ENCODE results near the gene SLC37A2.

Gene SLC37A2

DNA sequence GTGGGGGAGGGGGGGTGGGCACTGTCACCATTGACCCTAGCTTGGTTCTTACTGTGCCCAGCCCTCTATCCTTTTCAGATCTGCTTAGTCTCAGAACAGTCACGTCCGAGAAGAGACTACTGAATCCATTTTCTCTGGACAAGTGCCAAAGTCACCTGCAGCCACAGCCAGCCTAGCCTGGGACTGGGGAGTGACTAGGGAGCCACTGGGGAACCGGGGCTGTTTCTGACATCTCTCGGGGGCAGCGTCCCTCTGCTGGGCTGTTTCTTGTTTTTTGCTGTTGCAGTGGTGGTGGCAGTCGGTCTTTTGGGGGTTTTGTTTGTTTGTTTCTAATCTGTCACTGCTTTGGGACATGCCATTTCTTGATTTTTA is 8.7 kb downstream of the SLC37A2 start:
- no peak for FAIRE-seq

DNA sequence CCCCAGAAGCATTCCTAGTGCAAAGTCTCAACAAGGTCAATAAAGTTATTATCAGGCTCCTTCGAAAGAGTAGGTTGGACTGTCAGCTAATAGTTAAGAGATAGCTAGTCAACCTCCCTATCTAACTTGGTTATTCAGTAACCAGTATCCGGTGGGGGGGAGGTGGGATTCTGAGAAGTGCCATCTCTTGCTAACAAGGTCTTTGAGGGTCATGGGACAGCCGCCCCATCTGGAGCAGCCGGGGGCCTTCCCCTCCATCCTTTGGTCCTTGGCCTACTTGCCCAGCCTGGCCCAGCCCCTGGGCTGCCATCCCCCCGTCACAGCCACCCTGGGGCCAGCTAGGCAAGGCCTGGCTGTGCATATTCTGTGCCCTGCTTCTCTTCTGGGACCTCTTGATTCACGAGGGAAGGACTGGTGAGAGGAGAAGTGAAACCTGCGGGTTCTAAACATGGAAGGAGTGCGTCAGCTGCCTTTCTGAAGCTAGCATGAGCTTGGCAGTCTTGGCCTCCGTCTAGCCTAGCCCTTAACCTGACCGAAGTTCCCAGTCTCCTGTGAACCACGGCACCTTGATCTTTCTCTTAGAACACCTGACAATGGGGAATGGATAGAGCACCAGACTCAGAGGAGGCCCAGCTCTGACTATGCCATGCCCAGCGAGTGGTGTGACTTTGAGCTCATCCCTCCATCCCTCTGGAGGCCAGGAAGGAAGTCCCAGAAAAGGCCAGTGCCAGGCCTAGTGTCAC is 9.3 kb downstream of the SLC37A2 start:
- no peak for FAIRE-seq

DNA sequence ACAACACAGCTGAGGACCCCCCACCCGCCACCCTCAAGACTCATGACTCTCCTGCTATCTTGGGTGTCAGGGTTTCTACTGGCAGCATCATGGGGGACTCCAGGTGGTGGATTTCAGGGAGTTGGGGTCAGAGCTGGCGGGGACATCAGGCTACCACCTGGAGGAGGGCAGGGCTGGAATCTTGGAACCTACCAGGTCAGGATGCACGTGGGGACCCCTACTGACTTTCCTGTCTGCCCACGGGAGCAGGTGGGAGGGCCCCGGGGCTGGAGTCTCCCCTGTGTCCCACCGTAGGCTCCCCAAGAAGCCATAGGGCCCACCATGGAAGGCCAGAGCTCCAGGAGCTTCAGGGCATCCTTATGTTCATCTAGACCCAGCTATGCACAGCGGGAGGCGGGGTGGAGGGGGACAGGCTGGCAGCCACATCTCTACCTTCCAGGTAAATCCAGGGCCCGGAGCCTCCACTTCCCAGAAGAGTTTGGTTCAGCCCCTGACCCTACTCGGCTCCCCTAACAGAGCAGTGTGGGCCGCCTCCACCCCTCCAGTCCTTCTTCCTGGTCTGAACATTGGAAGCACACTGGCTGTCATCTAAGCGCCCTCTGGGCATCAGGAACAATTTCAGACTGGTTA is 10.0 kb downstream of the SLC37A2 start:
- FAIRE-seq = no peak

DNA sequence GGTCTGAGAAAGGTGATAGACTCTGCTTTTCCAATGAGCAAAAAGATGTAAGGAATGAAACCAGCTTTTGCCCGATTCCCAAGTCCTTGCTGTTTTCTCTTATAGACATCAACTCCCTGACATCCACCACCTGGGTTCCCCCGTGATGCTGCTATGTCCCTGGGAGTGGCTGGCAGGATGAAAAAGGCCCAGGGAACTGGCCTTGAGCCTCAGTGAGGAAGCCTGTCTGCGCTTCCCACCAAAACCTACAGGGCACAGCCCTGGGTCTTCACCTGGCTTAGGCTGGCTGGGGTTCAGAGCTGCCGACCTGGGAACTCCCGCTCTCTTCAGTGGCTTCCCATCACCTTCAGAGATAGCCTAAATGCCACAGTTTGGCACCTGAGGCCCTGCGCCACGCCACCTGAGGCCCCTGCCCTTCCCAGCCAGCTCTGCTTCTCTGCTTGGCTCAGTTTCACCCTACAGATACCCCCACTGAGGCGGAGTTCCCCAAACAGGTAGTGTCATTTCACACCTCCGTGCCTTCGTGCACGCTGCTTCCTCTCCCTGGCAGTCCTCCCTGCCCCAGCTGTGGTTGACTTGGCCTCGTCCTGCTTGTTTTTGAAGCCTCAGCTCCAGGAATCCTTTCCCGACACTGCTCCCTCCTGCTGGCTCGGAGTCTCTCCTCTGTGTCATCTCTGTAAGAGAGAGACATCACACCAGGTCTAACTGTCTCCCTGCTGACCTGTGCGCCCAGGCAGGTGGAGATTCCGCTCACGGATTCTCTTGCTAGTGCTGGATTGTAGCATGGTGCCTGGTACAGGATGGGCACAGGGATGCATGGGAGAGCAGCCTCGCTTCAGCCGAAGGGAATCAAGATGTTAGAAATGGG is 10.7 kb downstream of the SLC37A2 start:
- no peak for FAIRE-seq

DNA sequence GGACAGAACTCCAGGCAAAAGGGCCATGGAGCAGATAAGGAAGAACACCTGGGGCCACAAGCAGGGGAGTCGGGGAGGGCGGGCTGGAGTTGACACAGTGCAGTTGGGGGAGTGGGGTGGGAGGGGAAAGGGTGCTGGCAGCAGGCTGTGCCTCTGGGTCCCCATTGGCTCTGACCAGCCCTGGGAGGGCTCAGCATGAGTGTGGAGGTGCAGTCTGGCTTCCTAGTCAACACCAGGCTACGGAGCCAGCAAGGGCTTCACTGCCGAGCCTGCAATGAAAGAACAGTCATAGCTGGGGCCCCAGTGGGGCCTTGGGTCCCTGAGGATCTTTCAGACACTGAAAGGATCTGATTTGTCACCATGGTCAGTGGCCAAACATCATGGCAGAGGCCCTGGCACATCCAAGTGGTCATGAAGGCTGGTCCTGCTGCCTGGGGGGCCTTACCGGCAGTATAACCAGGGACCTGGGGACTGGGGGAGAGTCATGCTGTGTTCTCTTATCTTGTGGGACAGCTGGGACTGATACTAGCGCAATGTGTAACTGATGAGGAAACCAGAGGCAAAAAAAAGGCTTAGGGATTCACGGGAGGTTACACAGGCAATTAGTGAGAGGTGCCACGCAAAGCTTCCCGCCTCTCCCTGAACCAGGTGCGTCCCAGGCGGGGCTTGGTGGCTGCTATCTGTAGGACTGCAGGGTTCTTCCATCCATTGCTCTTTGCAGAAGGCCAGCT is 11.6 kb downstream of the SLC37A2 start:
- no peak for FAIRE-seq

DNA sequence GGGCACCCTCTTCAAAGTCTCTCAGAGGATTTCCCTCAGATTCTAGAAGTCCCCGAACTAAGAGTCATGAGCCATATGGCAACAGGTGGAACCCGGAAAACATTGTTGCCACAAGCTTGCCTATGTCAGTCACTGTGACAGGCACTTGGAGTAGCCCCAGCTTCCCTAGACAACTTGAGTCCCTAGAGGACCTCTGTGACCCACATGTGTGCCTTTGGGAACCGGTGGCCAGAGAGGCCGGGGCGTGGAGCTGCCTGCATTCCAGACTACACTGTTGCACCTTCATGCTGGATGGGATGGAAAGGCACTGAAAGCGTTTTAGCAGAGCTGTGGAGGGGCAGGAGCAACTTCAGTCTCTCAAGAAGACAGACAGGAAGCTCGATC is 12.1 kb downstream of the SLC37A2 start:
- no peak for FAIRE-seq

DNA sequence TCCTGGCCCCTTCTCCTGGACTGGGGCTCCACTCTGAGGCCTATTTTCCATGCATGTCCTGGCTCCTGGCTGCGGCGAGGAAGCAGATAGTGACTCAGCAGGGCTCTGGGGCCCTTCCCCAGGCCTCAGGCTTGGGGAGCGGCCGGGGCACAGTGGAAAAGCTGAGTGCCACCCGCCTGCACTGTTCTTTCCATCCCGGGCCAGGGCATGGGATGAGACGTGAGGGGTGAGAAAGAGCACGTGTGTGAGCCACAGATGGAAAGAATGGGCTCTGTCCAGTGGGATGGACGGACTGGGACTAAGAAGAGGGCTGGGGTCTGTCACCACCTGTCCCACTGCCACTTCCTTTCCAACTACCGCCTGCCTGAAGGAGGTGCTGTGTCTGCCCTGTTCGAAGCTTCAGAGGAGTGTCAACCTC is 12.8 kb downstream of the SLC37A2 start:
- no peak for FAIRE-seq

DNA sequence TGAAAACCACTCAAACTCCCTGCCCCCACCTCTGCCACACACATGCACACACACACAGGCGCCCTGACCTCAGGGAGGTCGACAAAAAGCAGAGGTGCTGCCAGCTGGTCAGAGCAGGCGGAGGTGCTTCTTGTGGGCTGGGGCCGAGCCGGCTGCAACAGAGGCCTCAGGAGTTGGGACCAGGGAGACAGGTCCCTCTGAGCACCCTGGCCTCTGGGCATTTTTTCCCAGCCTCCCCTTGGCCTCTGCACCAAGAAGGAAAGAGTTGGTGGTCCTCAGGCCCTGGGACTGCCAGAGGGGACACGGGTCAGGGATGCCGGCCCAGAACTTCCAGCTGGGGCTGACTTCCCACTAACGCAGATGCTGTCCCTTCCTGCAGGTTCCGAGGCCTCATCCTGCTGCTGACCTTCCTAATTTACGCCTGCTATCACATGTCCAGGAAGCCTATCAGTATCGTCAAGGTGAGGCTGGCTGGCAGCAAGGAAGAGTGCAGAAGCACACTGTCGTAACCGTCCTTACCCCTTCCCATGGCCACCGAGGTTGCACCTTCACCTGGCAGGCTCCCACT is 13.4 kb downstream of the SLC37A2 start:
- FAIRE-seq = no peak

DNA sequence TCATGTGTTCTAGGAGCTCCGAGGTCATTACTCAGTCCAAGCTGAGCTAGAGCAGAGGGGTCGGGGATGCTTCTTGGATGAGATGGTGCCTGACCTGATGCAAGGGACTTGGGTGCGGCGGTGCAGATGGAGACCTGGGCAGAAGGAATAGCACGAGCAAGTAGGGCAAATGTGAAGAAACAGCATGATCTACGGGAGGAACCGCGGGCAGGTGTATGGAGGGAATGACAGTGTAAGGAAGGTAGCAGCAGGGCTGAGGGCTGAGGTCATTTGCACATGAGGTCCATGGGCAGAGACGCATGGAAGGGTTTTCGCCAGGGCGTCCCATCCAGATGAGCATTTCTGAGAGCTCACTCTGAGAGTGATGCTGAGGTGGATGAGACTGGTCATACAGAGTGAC is 14.9 kb downstream of the SLC37A2 start:
- no peak for FAIRE-seq

DNA sequence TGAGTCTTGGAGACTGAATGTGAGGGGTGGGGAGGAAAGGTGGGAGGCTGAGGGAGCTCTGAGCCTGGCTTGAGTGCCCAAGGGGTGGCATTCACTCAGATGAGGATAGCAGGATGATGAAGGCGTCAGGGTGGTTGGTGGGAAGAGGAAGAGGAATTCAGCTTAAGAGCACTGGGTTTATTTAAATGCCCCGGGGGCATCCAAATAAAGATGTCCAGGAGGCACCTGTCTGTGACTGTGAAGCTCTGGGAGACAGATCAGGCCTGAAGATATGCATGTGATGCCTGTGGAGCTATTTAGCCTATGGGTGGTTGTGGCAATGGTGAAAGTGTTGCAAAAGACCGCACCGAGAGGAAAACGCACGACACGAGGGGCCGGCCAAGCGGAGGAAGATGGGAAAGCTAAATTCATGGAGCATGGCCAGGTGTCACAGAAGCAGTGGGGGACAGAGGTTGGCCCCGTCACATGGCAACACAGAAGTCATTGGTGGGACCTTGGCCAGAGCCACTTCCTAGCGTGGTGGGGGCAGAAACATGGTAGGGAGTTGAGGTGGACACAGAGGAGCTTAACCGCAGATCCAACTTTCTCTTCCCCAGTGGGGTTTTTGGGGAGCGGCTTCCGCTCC is 15.5 kb downstream of the SLC37A2 start:
- no peak for FAIRE-seq

DNA sequence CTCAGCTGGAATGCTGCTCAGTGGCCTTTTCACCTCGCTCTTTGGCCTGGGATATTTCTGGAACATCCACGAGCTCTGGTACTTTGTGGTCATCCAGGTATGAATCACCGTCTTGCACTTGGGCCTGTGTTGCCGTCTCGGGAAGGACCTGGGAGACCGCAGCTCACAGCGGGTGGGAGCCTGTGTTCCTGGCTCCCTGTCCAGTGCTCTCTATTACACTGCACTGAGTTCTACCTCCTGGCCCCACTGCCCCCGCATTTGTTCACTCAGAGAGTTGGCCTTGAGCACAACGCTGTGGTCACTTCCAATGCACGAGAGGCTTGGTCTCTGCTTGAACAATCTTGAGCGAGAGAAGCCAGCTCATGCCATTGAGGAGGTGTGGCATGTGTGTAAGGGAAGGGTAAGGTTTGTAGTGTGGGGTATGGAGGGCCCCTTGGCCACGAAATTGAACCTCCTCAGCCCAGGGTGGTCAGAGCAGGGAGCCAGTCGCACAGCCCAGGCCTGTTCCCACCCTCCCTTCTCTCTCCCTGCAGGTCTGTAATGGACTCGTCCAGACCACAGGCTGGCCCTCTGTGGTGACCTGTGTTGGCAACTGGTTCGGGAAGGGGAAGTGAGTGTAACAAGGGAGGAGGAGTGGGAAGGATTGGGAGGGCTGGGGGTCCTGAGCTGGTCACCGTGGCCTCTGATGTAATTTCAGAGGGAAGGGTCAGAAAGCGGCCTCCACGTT is 16.2 kb downstream of the SLC37A2 start:
- no peak for FAIRE-seq

DNA sequence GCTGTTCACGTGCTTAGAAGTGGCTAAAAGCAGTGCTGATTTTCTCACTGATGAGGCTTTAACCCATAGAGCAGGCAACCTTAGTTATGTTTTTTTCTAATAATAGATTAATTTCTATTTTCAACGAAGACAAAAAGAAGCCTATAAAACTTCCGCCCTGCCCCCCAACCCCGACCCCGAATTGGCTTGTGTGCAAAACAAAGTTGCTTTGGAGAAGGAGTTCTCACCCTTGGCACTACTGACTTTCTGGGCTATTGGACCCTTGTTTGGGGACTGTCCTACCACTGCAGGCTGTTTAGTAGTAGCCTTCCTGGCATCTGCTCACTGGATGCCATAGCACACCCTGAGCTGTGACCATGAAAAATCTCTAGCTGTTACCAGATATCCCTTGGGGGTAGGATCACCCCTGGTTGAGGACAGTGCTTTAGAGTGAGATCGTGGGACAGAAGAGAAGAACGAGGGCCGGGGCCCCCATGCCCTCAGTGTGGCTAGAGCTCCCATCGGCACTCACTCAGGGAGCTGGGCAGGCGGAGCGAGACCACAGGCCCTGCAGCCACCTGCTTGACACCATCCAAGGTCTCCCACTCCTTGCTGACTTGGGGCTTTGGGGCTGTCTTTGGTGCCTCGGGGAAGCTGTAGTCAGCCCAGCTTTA is 16.9 kb downstream of the SLC37A2 start:
- FAIRE-seq = no peak

DNA sequence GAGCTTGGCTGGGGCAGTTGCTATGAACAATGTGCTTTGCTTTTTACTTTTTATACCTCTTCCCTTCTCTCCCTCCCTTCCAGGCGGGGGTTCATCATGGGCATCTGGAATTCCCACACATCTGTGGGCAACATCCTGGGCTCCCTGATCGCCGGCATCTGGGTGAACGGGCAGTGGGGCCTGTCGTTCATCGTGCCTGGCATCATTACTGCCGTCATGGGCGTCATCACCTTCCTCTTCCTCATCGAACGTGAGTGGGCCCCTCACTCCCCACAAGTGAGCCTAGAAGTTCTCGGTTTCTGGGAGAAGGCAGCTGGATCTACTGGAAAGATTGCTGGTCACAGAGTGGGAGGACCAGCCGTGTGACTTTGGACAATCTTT is 17.4 kb downstream of the SLC37A2 start:
- FAIRE-seq = no peak

DNA sequence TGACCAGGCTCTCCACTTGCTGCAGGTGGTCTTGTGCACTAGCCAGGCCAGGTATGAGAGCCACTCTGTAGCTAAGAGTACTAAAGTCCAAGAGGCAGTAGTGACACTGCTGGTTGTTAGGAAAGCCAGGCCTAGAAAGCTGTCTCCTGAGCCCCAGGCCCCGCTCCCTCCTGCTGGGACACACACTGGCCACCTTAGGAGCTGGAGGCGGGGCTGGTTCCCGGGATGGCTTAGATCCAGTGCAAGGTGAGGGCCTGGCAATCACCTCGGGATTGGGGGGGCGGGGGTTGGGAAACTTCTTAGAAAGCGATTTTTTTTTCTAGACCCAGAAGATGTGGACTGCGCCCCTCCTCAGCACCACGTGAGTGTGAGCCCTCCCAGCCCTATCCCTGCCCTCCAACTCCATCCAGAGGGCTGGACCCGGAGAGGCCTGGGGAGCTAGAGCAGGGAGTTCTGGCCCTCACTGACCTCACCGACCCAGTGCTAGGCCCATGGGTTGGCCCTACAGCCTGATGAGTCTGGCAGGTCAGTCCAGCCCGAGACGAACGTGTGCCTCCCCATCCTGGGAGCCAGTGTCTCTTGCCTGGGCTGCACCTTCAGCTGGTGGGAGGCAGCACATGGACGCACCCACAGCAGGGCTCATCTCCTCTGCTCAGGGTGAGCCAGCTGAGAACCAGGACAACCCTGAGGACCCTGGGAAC is 18.1 kb downstream of the SLC37A2 start:
- no peak for FAIRE-seq

DNA sequence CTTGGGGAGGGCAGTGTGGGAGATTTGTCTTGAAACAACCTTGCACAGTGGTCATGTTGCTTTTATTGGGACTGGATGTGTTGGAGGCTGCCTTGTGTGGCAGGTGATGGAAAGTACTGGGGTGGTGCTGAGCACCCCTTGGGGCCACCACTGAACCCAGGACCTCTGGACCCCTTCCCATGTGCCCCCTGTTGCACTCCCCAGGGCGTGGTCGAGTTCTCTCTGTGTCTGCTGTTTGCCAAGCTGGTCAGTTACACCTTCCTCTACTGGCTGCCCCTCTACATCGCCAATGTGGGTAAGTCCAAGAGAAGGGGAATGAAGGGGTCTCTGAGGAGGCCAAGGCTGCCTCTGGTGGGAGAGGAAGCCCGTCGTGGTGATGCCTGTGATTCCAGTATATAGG is 18.9 kb downstream of the SLC37A2 start:
- FAIRE-seq = no peak

DNA sequence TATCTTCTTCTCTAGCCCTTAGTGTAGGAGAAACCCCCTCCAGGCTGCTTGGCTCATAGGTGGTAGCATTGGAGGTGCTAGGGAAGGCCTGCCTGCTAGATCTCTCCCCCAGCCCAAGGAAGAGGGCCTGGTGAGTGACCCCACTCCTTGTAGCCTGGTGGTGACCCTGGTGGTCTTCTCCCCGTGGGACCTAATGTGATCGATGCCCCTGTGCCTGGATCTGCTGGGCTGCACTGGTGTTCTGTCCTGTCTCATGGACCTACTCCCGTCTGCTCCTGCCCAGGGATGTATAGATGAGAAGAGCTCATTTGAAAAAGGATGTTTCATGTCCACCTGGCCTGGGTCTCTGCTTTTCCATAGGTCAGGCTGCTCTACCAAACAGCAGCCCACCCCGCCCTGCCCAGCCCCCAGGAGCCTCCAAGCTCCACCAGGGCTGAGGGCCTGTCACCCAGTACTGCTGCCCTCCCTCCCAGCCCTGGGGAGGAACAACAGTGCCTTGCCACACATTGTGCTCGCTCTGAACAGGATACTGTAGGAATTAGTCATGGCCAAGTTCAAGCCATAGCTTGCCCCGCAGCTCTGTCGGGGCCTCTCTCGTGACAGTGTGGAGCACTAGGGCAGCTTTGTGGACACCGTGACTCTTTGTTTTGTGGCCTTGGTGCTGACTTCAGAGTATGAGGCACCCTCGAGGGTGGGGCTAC is 19.7 kb downstream of the SLC37A2 start:
- no peak for FAIRE-seq

DNA sequence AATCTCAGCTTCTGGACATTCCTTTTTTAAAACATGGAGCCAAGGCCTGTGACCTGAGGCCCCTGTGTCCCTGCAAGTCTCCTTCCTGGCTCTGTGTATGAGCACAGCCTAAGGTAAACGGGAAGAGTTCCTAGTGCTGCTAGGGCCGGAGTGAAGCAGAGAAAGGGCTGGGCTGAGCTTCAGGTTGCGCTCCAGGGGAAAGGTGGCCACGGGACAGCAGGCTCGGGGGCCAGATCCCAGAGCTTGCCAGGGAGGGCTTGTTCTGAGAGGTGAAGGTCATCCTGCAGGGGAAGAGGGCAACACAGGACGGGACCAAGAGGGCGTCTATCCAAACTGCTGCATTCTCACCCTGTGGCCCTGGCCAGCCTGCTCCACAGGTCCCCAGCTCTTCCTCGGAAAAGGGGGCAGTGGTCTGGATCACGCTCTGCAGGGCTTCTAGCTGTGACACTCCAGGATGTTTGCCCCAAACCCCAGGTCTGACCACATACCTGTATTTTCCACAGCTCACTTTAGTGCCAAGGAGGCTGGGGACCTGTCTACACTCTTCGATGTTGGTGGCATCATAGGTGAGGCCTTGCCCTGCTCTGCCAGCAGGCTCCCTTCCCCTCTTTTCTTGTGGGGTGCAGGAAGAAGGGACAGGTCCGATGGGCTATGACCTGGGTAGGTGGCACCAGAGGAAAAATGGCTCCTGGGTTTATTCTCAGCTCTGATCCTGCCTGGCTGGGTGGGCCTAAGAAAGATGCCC is 20.4 kb downstream of the SLC37A2 start:
- FAIRE-seq = no peak

DNA sequence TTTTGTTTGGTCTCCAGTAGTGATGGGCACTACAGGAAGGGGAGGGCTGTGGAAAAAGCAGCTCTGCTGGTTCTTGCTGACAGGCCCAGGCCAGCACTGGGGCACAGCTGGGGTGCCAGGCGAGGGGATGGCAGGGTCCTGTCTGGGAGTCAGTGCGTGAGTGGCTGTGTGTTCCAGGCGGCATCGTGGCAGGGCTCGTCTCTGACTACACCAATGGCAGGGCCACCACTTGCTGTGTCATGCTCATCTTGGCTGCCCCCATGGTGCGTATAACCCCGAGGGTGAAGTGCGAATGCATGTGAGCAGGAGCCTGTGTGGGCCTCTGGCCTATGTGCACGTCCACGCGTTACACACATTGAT is 20.9 kb downstream of the SLC37A2 start:
- FAIRE-seq = no peak

DNA sequence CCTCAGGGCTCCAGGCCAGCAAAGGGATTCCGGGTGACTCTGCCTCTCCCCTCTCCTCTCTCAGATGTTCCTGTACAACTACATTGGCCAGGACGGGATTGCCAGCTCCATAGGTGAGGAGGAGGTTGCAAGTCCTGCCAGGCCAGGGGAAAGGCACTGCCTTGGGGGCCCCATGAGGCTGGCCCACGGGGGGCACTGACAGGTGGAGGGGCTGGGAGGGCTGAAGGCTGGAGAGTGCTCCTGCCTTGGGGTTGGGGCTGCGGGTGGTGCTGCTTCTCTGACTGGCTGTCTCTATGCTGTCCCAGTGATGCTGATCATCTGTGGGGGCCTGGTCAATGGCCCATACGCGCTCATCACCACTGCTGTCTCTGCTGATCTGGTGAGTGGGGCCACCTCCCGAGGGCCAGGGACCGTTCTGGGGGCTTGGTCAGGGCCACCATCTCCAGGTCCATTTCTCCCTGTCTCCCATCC is 21.7 kb downstream of the SLC37A2 start:
- FAIRE-seq = no peak
